ENCODE data around the gene ZNF664.

The ZNF664 gene

GRCh38 chr12:124036657-124037109, 63.7 kb downstream of the ZNF664 start:
- Histone ChIP-seq H4K20me1 (no peaks in the 10 kb centered on the region), H3K27me3 (no peaks in the 10 kb centered on the region), H3K4me2 (peak overlapping the region; percentile 22), H3K9me3 (no peaks in the 10 kb centered on the region), H3K4me1 (peaks cover 27% of the 10 kb centered on the region), H3K27ac (no peak overlapping the region), H3K4me3 (no peak overlapping the region), H3K36me3 (no peaks in the 10 kb centered on the region), H3K9ac (no peak overlapping the region)
- TF ChIP-seq Cebpa-rat (IDR thresholded peaks at IDR 0.05) = no peak

GRCh38 chr12:124037331-124037730, 64.3 kb downstream of the ZNF664 start:
- Histone ChIP-seq H3K9me3 (no peaks in the 10 kb centered on the region), H3K9ac (no peak overlapping the region), H3K4me3 (no peak overlapping the region), H3K4me1 (peaks cover 27% of the 10 kb centered on the region), H3K4me2 (no peak overlapping the region), H3K27me3 (no peaks in the 10 kb centered on the region), H3K36me3 (no peaks in the 10 kb centered on the region), H4K20me1 (no peaks in the 10 kb centered on the region), H3K27ac (no peak overlapping the region)
- no peak for TF ChIP-seq Cebpa-rat (IDR thresholded peaks at IDR 0.05)

GRCh38 chr12:124039276-124039675, 66.3 kb downstream of the ZNF664 start:
- H3K36me3 ChIP-seq = no peaks in the 10 kb centered on the region
- H3K9ac ChIP-seq = no peak overlapping the region
- no peak overlapping the region for H3K27ac ChIP-seq
- no peaks in the 10 kb centered on the region for H3K9me3 ChIP-seq
- no peaks in the 10 kb centered on the region for H4K20me1 ChIP-seq
- no peak for TF ChIP-seq Cebpa-rat (IDR thresholded peaks at IDR 0.05)
- H3K4me2 ChIP-seq = peak overlapping the region; percentile 44
- no peak overlapping the region for H3K4me3 ChIP-seq
- H3K4me1 ChIP-seq = peaks cover 27% of the 10 kb centered on the region
- H3K27me3 ChIP-seq = no peaks in the 10 kb centered on the region

- no peak overlapping the region for H3K4me3 ChIP-seq
- no peak overlapping the region for H3K27ac ChIP-seq
- TF ChIP-seq Cebpa-rat (IDR thresholded peaks at IDR 0.05) = no peak
- H3K4me2 ChIP-seq = peak overlapping the region; percentile 44; the same call in 1 of the 2 replicates
- H3K4me1 ChIP-seq = peaks cover 27% of the 10 kb centered on the region
- no peaks in the 10 kb centered on the region for H3K27me3 ChIP-seq
- H4K20me1 ChIP-seq = no peaks in the 10 kb centered on the region
- no peak overlapping the region for H3K9ac ChIP-seq
- no peaks in the 10 kb centered on the region for H3K9me3 ChIP-seq
- no peaks in the 10 kb centered on the region for H3K36me3 ChIP-seq
These were observed 67.3 kb downstream of the ZNF664 start for GRCh38 chr12:124040291-124040690.

- H4K20me1 ChIP-seq = no peaks in the 10 kb centered on the region
- no peak for TF ChIP-seq Cebpa-rat (IDR thresholded peaks at IDR 0.05)
- H3K9ac ChIP-seq = no peak overlapping the region
- H3K27ac ChIP-seq = no peak overlapping the region
- no peaks in the 10 kb centered on the region for H3K36me3 ChIP-seq
- 0 out of 2 replicates have a peak, but pooled peaks cover under 1% of the 10 kb centered on the region for H3K9me3 ChIP-seq
- H3K4me2 ChIP-seq = no peak overlapping the region
- H3K27me3 ChIP-seq = no peaks in the 10 kb centered on the region
- peaks cover 27% of the 10 kb centered on the region for H3K4me1 ChIP-seq
- H3K4me3 ChIP-seq = no peak overlapping the region
These were observed 67.7 kb downstream of the ZNF664 start for GRCh38 chr12:124040737-124041136.

GRCh38 chr12:124041907-124042306, 68.9 kb downstream of the ZNF664 start:
- H3K4me3 ChIP-seq = no peak overlapping the region
- no peak overlapping the region for H3K9ac ChIP-seq
- H3K4me2 ChIP-seq = no peak overlapping the region
- no peaks in the 10 kb centered on the region for H3K27me3 ChIP-seq
- H3K27ac ChIP-seq = no peak overlapping the region
- no peak for TF ChIP-seq Cebpa-rat (IDR thresholded peaks at IDR 0.05)
- H3K36me3 ChIP-seq = no peaks in the 10 kb centered on the region
- H3K9me3 ChIP-seq = peaks cover 12% of the 10 kb centered on the region
- H3K4me1 ChIP-seq = peaks cover 24% of the 10 kb centered on the region
- no peaks in the 10 kb centered on the region for H4K20me1 ChIP-seq

- H3K36me3 ChIP-seq = no peaks in the 10 kb centered on the region; the same call in 1 of the 2 replicates
- no peaks in the 10 kb centered on the region for H4K20me1 ChIP-seq
- no peak overlapping the region for H3K4me2 ChIP-seq
- no peaks in the 10 kb centered on the region for H3K27me3 ChIP-seq
- H3K4me3 ChIP-seq = no peak overlapping the region
- peaks cover 14% of the 10 kb centered on the region for H3K4me1 ChIP-seq
- peaks cover 33% of the 10 kb centered on the region for H3K9me3 ChIP-seq
- no peak for TF ChIP-seq Cebpa-rat (IDR thresholded peaks at IDR 0.05)
- H3K9ac ChIP-seq = no peak overlapping the region
- no peak overlapping the region for H3K27ac ChIP-seq
These were observed 71.0 kb downstream of the ZNF664 start for GRCh38 chr12:124044021-124044420.

- Histone ChIP-seq H3K9ac (no peak overlapping the region), H3K27ac (no peak overlapping the region), H3K4me2 (no peak overlapping the region)
These were observed 71.8 kb downstream of the ZNF664 start for GRCh38 chr12:124044809-124045321.

GRCh38 chr12:124045671-124046455, 72.8 kb downstream of the ZNF664 start:
- Histone ChIP-seq H3K4me2 (no peak overlapping the region), H3K27ac (no peak overlapping the region), H3K9ac (no peak overlapping the region), H4K20me1 (no peaks in the 10 kb centered on the region), H3K4me3 (no peak overlapping the region), H3K4me1 (no peaks in the 10 kb centered on the region), H3K27me3 (no peaks in the 10 kb centered on the region), H3K9me3 (peaks cover 44% of the 10 kb centered on the region), H3K36me3 (no peaks in the 10 kb centered on the region; the same call in 1 of the 2 replicates)
- no peak for TF ChIP-seq Cebpa-rat (IDR thresholded peaks at IDR 0.05)

More at GRCh38 chr12:124044809-124045321, 71.8 kb downstream of the ZNF664 start:
- Histone ChIP-seq H3K4me3 (no peak overlapping the region), H3K36me3 (no peaks in the 10 kb centered on the region; the same call in 1 of the 2 replicates), H3K9me3 (peaks cover 42% of the 10 kb centered on the region), H3K4me1 (peaks cover 6% of the 10 kb centered on the region; the same call in 1 of the 2 replicates), H3K27me3 (no peaks in the 10 kb centered on the region), H4K20me1 (no peaks in the 10 kb centered on the region)
- TF ChIP-seq Cebpa-rat (IDR thresholded peaks at IDR 0.05) = no peak

GRCh38 chr12:124046456-124046740, 73.4 kb downstream of the ZNF664 start:
- TF ChIP-seq Cebpa-rat (IDR thresholded peaks at IDR 0.05) = no peak

More at GRCh38 chr12:124046456-124046740, 73.4 kb downstream of the ZNF664 start:
- no peaks in the 10 kb centered on the region for H4K20me1 ChIP-seq
- no peaks in the 10 kb centered on the region; the same call in 1 of the 2 replicates for H3K36me3 ChIP-seq
- peaks cover 44% of the 10 kb centered on the region for H3K9me3 ChIP-seq
- no peak overlapping the region for H3K9ac ChIP-seq
- no peak overlapping the region for H3K4me2 ChIP-seq
- H3K4me1 ChIP-seq = no peaks in the 10 kb centered on the region
- H3K27ac ChIP-seq = no peak overlapping the region
- no peaks in the 10 kb centered on the region for H3K27me3 ChIP-seq
- no peak overlapping the region for H3K4me3 ChIP-seq
